Thymus (tissue), 11 donors: ENCODE data around the gene COASY. TPM values are rescaled to one million over a fixed set of nuclear protein-coding genes. Genes with fewer than 3 reads are reported as not detected.

Experiments
- DNase-seq, 9 donors: peaks; one replicate each; pipeline ENCODE4 v3.0.0-alpha.2; 2013; ENCODE audit warnings: low spot score in 9 of 9, low read depth in 6 of 9, missing footprints in 1 of 9
- H3K27ac ChIP-seq, 2 donors: one replicate each; pipeline ENCODE4 v1.5.1; 2013; ENCODE audit warnings: control low read depth in 1 of 2, low read depth in 1 of 2, low read length in 1 of 2, mild to moderate bottlenecking in 1 of 2, moderate library complexity in 1 of 2
- H3K27me3 ChIP-seq, 2 donors: one replicate each; pipeline ENCODE4 v1.5.1; 2013; ENCODE audit warnings: low read length in 1 of 2; ENCODE audit not compliant: control insufficient read depth in 2 of 2, insufficient read depth in 1 of 2
- H3K36me3 ChIP-seq, 2 donors: one replicate each; pipeline ENCODE4 v1.5.1; 2013; ENCODE audit warnings: low read length in 1 of 2, mild to moderate bottlenecking in 1 of 2, moderate library complexity in 1 of 2; ENCODE audit not compliant: control insufficient read depth in 2 of 2, insufficient read depth in 2 of 2
- H3K4me1 ChIP-seq, 2 donors: one replicate each; pipeline ENCODE4 v1.5.1; 2013; ENCODE audit warnings: low read length in 2 of 2; ENCODE audit not compliant: control insufficient read depth in 2 of 2, insufficient read depth in 2 of 2
- H3K4me3 ChIP-seq, 2 donors: one replicate each; pipeline ENCODE4 v1.5.1; 2013; ENCODE audit warnings: low read length in 2 of 2, control low read depth in 1 of 2, mild to moderate bottlenecking in 1 of 2
- H3K9me3 ChIP-seq, 2 donors: one replicate each; pipeline ENCODE4 v1.5.1; 2013; ENCODE audit warnings: low read length in 1 of 2, mild to moderate bottlenecking in 1 of 2; ENCODE audit not compliant: control insufficient read depth in 2 of 2, insufficient read depth in 1 of 2
- WGBS: extraction: QIAGEN DNeasy Blood & Tissue Kit; methylation state at CpG from one replicate; pipeline ENCODE4 v1.1.7; 2013; 5-methylcytosine and 5-hydroxymethylcytosine counted together
- polyA plus RNA-seq: library from polyadenylated mRNA; stranded (reverse); fragments of 200-250 nt; gene quantifications from one replicate; pipeline ENCODE4 v1.2.3, GENCODE V29; 2013
- total RNA-seq: library from RNA; stranded (reverse); fragments of 120-200 nt; gene quantifications from one replicate; pipeline ENCODE4 v1.2.4, GENCODE V29; 2013
- donor health status: healthy.

The COASY gene
- total and polyA plus RNA-seq, 2 donors, result 20.7 to 89.3 TPM

- Histone ChIP-seq H3K4me3 (no peak overlapping the region), H3K27ac (peak overlapping the region; percentile 75 to 83), H3K27me3 (no peaks in the 10 kb centered on the region), H3K4me1 (peaks cover 0 to 48% of the 10 kb centered on the region in 2 donors), H3K9me3 (no peaks in the 10 kb centered on the region), H3K36me3 (peaks cover 34 to 49% of the 10 kb centered on the region in 2 donors)
- 59% methylated on average over 6 of the region's 6 CpGs for WGBS
- no peak for DNase-seq
These were observed 43.0 kb upstream of the COASY start for GRCh38 chr17:42518755-42519545.

DNA sequence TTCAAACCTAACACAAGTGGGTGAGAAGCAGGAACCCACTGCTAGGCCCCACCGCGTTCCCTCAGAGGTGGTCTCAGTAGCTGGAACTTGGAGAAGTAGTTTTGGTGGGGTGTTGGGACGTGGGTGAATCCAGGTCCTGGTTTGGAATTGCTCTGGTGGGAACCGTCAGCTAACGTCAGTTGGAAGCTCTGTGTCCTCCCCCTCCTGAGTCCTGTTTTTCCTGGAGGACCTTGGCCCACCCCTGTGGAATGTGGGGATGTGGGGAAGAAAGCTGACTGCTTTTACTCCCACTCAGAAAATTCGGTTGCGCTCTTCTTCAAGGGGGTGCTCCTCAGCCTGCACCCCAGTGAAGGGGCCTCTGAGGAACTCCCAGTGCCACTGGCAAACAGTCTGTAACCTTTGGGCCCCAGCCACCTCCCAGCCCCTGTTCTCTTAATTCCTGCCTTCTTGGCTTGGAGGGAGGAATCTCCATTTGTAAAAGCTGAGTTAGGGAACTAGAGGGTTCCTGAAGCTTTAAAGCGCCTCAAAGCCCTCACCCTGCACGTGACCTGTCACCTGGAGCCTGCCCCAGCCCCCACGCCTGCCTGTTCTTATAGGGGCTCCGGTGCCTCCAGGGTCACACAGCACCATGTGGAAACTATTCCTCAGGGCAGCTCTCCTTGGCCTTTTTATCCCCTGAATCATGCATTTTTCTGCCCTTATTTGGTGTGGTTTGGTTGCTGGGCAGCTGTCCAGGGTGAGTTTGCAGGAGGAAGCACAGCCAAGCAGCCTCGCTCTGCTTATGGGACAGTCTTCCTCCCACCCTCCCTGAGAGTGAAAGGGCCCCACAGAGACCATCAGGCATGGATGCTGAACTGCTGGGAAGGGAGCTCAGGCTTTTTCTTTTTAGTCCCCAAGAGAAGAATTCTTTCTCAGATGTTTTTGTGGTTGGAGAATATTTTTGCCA, 42.1 kb upstream of the COASY start:
- Histone ChIP-seq H3K9me3 (no peaks in the 10 kb centered on the region), H3K36me3 (peaks cover 25 to 42% of the 10 kb centered on the region in 2 donors), H3K27ac (peak overlapping the region; percentile 75 to 83), H3K4me1 (peaks cover 0 to 48% of the 10 kb centered on the region in 2 donors), H3K4me3 (no peak overlapping the region), H3K27me3 (no peaks in the 10 kb centered on the region)
- 85% methylated on average over 12 of the region's 12 CpGs for WGBS
- DNase-seq, result no peak

DNA sequence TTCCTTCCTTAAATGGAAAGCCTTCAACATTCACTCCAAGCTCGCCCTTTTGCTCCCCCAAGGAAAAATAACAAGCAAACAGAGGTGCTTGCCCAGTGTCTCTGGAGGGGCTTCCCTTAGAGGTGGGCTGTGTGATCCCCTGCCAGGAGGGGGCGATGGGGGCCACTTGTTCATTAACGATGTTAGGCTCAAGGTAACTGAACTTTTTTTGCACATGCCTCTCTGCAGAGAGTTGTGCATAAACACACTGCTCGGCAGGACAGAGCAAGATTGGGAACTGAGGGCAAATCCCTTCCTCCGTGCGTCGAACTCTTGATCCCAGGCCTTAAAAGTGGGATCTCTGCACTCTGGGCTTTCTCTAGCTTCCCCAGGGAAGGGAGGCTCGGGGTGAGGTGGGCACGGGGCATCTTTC, 41.4 kb upstream of the COASY start:
- peak in 2 of 9 donors; percentile 36 to 53 for DNase-seq
- Histone ChIP-seq H3K36me3 (peaks cover 25 to 40% of the 10 kb centered on the region in 2 donors), H3K4me3 (no peak overlapping the region), H3K27ac (peak overlapping the region in 1 of 2 donors; percentile 83), H3K27me3 (no peaks in the 10 kb centered on the region), H3K4me1 (peaks cover 0 to 48% of the 10 kb centered on the region in 2 donors), H3K9me3 (no peaks in the 10 kb centered on the region)
- 79% methylated on average over 9 of the region's 9 CpGs for WGBS

GRCh38 chr17:42521036-42521435, 40.9 kb upstream of the COASY start:
- H3K9me3 ChIP-seq, result no peaks in the 10 kb centered on the region
- no peak overlapping the region for H3K4me3 ChIP-seq
- peak overlapping the region in 1 of 2 donors; percentile 83 for H3K27ac ChIP-seq
- H3K27me3 ChIP-seq, result no peaks in the 10 kb centered on the region
- H3K4me1 ChIP-seq, result peaks cover 0 to 48% of the 10 kb centered on the region in 2 donors
- peaks cover 25 to 40% of the 10 kb centered on the region in 2 donors for H3K36me3 ChIP-seq
- no peak for DNase-seq
- 91% methylated on average over 8 of the region's 8 CpGs for WGBS

GRCh38 chr17:42521666-42522262, 40.2 kb upstream of the COASY start:
- H3K27me3 ChIP-seq, result no peaks in the 10 kb centered on the region
- no peaks in the 10 kb centered on the region for H3K9me3 ChIP-seq
- H3K27ac ChIP-seq, result no peak overlapping the region
- 98% methylated on average over 11 of the region's 11 CpGs for WGBS
- H3K4me1 ChIP-seq, result peaks cover 0 to 41% of the 10 kb centered on the region in 2 donors
- no peak for DNase-seq
- peaks cover 20 to 33% of the 10 kb centered on the region in 2 donors for H3K36me3 ChIP-seq
- H3K4me3 ChIP-seq, result no peak overlapping the region

GRCh38 chr17:42522263-42522790, 39.6 kb upstream of the COASY start:
- no peaks in the 10 kb centered on the region for H3K27me3 ChIP-seq
- H3K4me1 ChIP-seq, result peaks cover 0 to 43% of the 10 kb centered on the region in 2 donors

DNA sequence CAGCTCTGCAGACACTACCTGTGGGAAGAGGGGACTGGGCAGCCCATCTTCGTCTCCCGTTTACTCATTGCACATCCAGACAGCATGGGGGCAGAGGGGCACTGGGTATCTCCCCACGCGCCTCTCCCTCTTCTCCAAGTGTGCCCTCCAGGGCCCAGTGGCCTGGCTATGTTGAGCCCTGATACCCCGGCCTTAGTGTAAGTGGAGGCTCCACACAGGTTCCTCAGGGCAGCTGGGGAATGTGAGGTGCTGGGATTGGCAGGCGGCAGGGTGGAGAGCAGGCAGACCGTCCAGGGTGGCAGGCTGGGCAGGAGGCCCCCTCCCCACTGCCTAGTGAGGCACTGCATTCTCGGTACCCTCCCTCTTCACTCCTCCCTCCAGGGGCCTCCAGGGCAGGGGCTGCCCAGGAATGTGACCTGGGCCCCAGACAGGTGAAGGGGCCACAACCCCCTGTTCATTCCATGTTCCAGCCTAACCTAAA, 39.1 kb upstream of the COASY start:
- no peaks in the 10 kb centered on the region for H3K27me3 ChIP-seq
- peaks cover 0 to 42% of the 10 kb centered on the region in 2 donors for H3K4me1 ChIP-seq
- no peak for DNase-seq
- H3K27ac ChIP-seq, result no peak overlapping the region
- no peaks in the 10 kb centered on the region for H3K9me3 ChIP-seq
- 99% methylated on average over 8 of the region's 8 CpGs for WGBS
- H3K4me3 ChIP-seq, result no peak overlapping the region
- peaks cover 20 to 31% of the 10 kb centered on the region in 2 donors for H3K36me3 ChIP-seq

More at GRCh38 chr17:42522263-42522790, 39.6 kb upstream of the COASY start:
- WGBS, result 93% methylated on average over 9 of the region's 9 CpGs
- Histone ChIP-seq H3K9me3 (no peaks in the 10 kb centered on the region), H3K4me3 (no peak overlapping the region), H3K27ac (no peak overlapping the region), H3K36me3 (peaks cover 20 to 31% of the 10 kb centered on the region in 2 donors)
- no peak for DNase-seq

DNA sequence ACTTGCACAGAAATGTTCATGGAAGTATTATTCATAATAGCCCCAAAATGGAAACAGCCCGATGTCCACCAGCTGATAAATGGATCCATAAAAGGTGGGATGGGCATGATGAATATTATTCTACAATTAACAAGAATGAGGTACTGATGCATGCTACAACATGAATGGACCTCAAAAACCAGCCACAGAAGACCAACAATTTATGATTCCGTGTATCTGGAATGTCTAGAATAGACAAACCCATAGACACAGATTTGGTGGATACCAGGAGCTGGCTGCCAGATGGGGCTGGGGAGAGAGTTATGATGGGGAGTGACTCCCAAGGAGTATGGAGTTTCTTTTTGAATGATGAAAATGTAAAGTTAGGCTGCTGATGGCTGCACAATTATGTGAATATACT, 36.7 kb upstream of the COASY start:
- DNase-seq, result no peak
- H3K27me3 ChIP-seq, result no peaks in the 10 kb centered on the region
- H3K36me3 ChIP-seq, result peaks cover 16 to 23% of the 10 kb centered on the region in 2 donors
- peaks cover 7 to 36% of the 10 kb centered on the region in 2 donors for H3K4me1 ChIP-seq
- no peak overlapping the region for H3K27ac ChIP-seq
- no peaks in the 10 kb centered on the region for H3K9me3 ChIP-seq
- 96% methylated on average over 2 of the region's 2 CpGs for WGBS
- no peak overlapping the region for H3K4me3 ChIP-seq
